Measurements from ENCODE around the gene B3GAT3.
"Not testable (repeated sequence)": the region's sequence is repeated elsewhere in the genome, so short reads cannot be mapped to it uniquely, and the experiment has no call there.

Gene B3GAT3

GRCh38 chr11:62645671-62645945, 23.8 kb upstream of the B3GAT3 start:
- H3K4me3 ChIP-seq (ENCODE audit: low read depth, low read length): peak overlapping the region; percentile 81
- DNase-seq (ENCODE audit: low read depth): no peak
- in situ Hi-C loops (cut with HindIII; ENCODE audit: low sequenced_read_pairs): no loop called here
- TF ChIP-seq, protein P1, sequence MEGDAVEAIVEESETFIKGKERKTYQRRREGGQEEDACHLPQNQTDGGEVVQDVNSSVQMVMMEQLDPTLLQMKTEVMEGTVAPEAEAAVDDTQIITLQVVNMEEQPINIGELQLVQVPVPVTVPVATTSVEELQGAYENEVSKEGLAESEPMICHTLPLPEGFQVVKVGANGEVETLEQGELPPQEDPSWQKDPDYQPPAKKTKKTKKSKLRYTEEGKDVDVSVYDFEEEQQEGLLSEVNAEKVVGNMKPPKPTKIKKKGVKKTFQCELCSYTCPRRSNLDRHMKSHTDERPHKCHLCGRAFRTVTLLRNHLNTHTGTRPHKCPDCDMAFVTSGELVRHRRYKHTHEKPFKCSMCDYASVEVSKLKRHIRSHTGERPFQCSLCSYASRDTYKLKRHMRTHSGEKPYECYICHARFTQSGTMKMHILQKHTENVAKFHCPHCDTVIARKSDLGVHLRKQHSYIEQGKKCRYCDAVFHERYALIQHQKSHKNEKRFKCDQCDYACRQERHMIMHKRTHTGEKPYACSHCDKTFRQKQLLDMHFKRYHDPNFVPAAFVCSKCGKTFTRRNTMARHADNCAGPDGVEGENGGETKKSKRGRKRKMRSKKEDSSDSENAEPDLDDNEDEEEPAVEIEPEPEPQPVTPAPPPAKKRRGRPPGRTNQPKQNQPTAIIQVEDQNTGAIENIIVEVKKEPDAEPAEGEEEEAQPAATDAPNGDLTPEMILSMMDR (IDR thresholded peaks at IDR 0.05; ENCODE audit: low read depth, low read length, missing control alignments): no peak

GRCh38 chr11:62644220-62644619, 22.4 kb upstream of the B3GAT3 start:
- no peak overlapping the region for H3K4me3 ChIP-seq (ENCODE audit: low read depth, low read length)
- TF ChIP-seq, protein P1 (IDR thresholded peaks at IDR 0.05; ENCODE audit: low read depth, low read length, missing control alignments): no peak
- in situ Hi-C loops (cut with HindIII; ENCODE audit: low sequenced_read_pairs): no loop called here
- DNase-seq (ENCODE audit: low read depth): no peak

- TF ChIP-seq, protein P1 (IDR thresholded peaks at IDR 0.05; ENCODE audit: low read depth, low read length, missing control alignments): no peak
- in situ Hi-C loops (cut with HindIII; ENCODE audit: low sequenced_read_pairs): no loop called here
- no peak for DNase-seq (ENCODE audit: low read depth)
- H3K4me3 ChIP-seq (ENCODE audit: low read depth, low read length): no peak overlapping the region
Observed at GRCh38 chr11:62632492-62632891, 10.7 kb upstream of the B3GAT3 start.

GRCh38 chr11:62627713-62628112, 5.9 kb upstream of the B3GAT3 start:
- H3K4me3 ChIP-seq (ENCODE audit: low read depth, low read length): no peak overlapping the region
- no peak for DNase-seq (ENCODE audit: low read depth)
- in situ Hi-C loops (cut with HindIII; ENCODE audit: low sequenced_read_pairs): no loop called here
- TF ChIP-seq, protein P1 (IDR thresholded peaks at IDR 0.05; ENCODE audit: low read depth, low read length, missing control alignments): no peak

GRCh38 chr11:62622476-62623089, 797 bp upstream of the B3GAT3 start:
- TF ChIP-seq, protein P1 (IDR thresholded peaks at IDR 0.05; ENCODE audit: low read depth, low read length, missing control alignments): no peak
- DNase-seq (ENCODE audit: low read depth): no peak
- in situ Hi-C loops (cut with HindIII; ENCODE audit: low sequenced_read_pairs): no loop called here
- peak overlapping the region; percentile 55 for H3K4me3 ChIP-seq (ENCODE audit: low read depth, low read length)

DNA sequence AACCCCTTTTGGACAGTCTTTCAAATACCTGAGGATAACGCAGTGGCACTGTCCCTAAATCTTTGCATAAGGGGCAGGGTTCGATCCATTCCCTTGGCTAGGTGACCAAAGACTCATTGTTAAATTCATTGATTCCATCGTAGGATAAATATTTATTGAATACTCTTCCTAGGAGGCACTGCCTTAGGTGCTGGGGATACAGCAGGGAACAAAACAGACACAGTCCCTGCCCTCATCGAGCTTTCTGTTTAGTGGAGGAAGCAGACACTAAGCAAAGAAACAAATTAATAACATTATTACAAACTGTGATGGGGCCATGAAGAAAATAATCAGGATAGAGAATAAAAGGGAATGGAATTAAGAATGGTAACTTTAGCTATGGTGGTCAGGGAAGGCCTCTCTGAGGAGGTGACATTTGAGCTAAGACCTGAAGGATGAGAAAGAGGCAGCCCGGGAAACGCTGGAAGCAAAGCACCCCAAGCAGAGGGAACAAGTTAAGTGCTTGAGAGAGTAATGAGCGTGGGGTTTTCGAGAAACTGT, 689 bp downstream of the B3GAT3 start:
- peak overlapping the region; percentile 55 for H3K4me3 ChIP-seq (ENCODE audit: low read depth, low read length)
- TF ChIP-seq, protein P1 (IDR thresholded peaks at IDR 0.05; ENCODE audit: low read depth, low read length, missing control alignments): no peak
- no peak for DNase-seq (ENCODE audit: low read depth)
- in situ Hi-C loops (cut with HindIII; ENCODE audit: low sequenced_read_pairs): no loop called here

DNA sequence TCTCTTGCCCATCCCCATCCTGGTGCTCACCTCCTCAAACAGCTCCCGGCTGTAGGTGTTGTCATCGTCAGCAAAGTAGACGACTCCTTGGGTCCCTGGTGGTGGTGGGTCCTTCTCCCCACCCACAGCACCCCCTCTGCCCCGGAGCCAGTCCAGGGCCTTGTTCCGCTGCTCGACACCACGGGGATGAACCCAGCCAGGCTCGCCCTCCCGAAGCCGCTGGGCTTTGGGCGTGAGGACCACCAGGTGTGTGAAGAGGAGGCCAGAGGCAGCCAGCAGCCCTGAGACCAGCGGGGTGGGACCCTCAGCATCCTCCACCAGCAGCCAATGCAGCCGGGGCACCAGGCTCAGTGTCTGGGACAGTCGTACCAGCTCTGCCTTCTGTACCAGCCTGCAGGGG, 4.8 kb downstream of the B3GAT3 start:
- in situ Hi-C loops (cut with HindIII; ENCODE audit: low sequenced_read_pairs); H3K4me3 ChIP-seq (ENCODE audit: low read depth, low read length); DNase-seq (ENCODE audit: low read depth): not testable (repeated sequence)

All from astrocyte of the cerebellum (primary cell).